ENCODE measurements around the gene RBMS2.

RBMS2 gene

GRCh38 chr12:56614627-56615026, 93.0 kb downstream of the RBMS2 start:
- H3K27me3 ChIP-seq (ENCODE audit: insufficient read depth, low read length): no peaks in the 10 kb centered on the region
- peak overlapping the region; percentile 33 for H3K9ac ChIP-seq (ENCODE audit: low read length)
- no peaks in the 10 kb centered on the region for H3K79me1 ChIP-seq (ENCODE audit: low read length)
- no peak overlapping the region for H2BK5ac ChIP-seq (ENCODE audit: low read depth, low read length, poor library complexity)
- H3K4ac ChIP-seq (ENCODE audit: low read depth, low read length): no peak overlapping the region
- no peak overlapping the region for H3K27ac ChIP-seq (ENCODE audit: low read depth, low read length)
- no peak overlapping the region for H3K18ac ChIP-seq (ENCODE audit: low read length)
- H3K23ac ChIP-seq (ENCODE audit: low read length): no peak overlapping the region
- peaks cover 47 to 76% of the 10 kb centered on the region in 2 experiments for H3K36me3 ChIP-seq (ENCODE audit: control insufficient read depth in 1 of 2, insufficient read depth in 2 of 2, low read length in 2 of 2)
- no peak overlapping the region for H3K4me2 ChIP-seq (ENCODE audit: low read length)
- H2BK12ac ChIP-seq (ENCODE audit: low read length): no peak overlapping the region
- H4K91ac ChIP-seq (ENCODE audit: low read depth, low read length): no peak overlapping the region
- H3K9me3 ChIP-seq (ENCODE audit: insufficient read depth, low read depth, low read length): no peaks in the 10 kb centered on the region
- no CpG with 5 or more reads among the region's 8 CpGs for WGBS (ENCODE audit: extremely low coverage, insufficient coverage, insufficient read length)
- no peak overlapping the region for H3K14ac ChIP-seq (ENCODE audit: low read length)
- no peak overlapping the region for H2BK120ac ChIP-seq (ENCODE audit: insufficient read depth, low read length, poor library complexity)
- H4K8ac ChIP-seq (ENCODE audit: low read depth, low read length): no peak overlapping the region
- no peak overlapping the region for H2AFZ ChIP-seq (ENCODE audit: insufficient read depth, low read length, poor library complexity)
- no peak overlapping the region for H4K12ac ChIP-seq (ENCODE audit: low read depth, low read length)
- no peak overlapping the region for H2AK5ac ChIP-seq (ENCODE audit: low read length)
- H3K4me3 ChIP-seq (ENCODE audit: low read depth, low read length): no peak overlapping the region
- H3K4me1 ChIP-seq (ENCODE audit: control insufficient read depth in 1 of 2, insufficient read depth in 2 of 2, low read length in 2 of 2): no peaks in the 10 kb centered on the region
- no peak for DNase-seq
- H3K79me2 ChIP-seq (ENCODE audit: control insufficient read depth, insufficient read depth, low read length, poor library complexity): no peaks in the 10 kb centered on the region

- Histone ChIP-seq H4K91ac (ENCODE audit: low read depth, low read length) (no peak overlapping the region), H3K79me2 (ENCODE audit: control insufficient read depth, insufficient read depth, low read length, poor library complexity) (no peaks in the 10 kb centered on the region), H3K23ac (ENCODE audit: low read length) (no peak overlapping the region), H2AK5ac (ENCODE audit: low read length) (no peak overlapping the region), H4K12ac (ENCODE audit: low read depth, low read length) (no peak overlapping the region), H2BK120ac (ENCODE audit: insufficient read depth, low read length, poor library complexity) (no peak overlapping the region), H4K8ac (ENCODE audit: low read depth, low read length) (no peak overlapping the region), H2BK12ac (ENCODE audit: low read length) (no peak overlapping the region), H3K18ac (ENCODE audit: low read length) (no peak overlapping the region), H3K9me3 (ENCODE audit: insufficient read depth, low read depth, low read length) (no peaks in the 10 kb centered on the region), H2BK5ac (ENCODE audit: low read depth, low read length, poor library complexity) (no peak overlapping the region), H3K79me1 (ENCODE audit: low read length) (no peaks in the 10 kb centered on the region), H3K4ac (ENCODE audit: low read depth, low read length) (no peak overlapping the region), H3K36me3 (ENCODE audit: control insufficient read depth in 1 of 2, insufficient read depth in 2 of 2, low read length in 2 of 2) (peaks cover 45 to 66% of the 10 kb centered on the region in 2 experiments), H3K27ac (ENCODE audit: low read depth, low read length) (no peak overlapping the region), H3K4me3 (ENCODE audit: low read depth, low read length) (no peak overlapping the region), H3K14ac (ENCODE audit: low read length) (no peak overlapping the region), H3K4me2 (ENCODE audit: low read length) (no peak overlapping the region), H3K27me3 (ENCODE audit: insufficient read depth, low read length) (no peaks in the 10 kb centered on the region), H3K9ac (ENCODE audit: low read length) (no peak overlapping the region), H3K4me1 (ENCODE audit: control insufficient read depth in 1 of 2, insufficient read depth in 2 of 2, low read length in 2 of 2) (no peaks in the 10 kb centered on the region), H2AFZ (ENCODE audit: insufficient read depth, low read length, poor library complexity) (no peak overlapping the region)
- no CpG with 5 or more reads among the region's 3 CpGs for WGBS (ENCODE audit: extremely low coverage, insufficient coverage, insufficient read length)
- no peak for DNase-seq
Observed at GRCh38 chr12:56616244-56616643, 94.6 kb downstream of the RBMS2 start.

- H3K4me1 ChIP-seq (ENCODE audit: control insufficient read depth in 1 of 2, insufficient read depth in 2 of 2, low read length in 2 of 2): no peaks in the 10 kb centered on the region
- H3K18ac ChIP-seq (ENCODE audit: low read length): no peak overlapping the region
- DNase-seq: no peak
- H2BK12ac ChIP-seq (ENCODE audit: low read length): no peak overlapping the region
- H4K8ac ChIP-seq (ENCODE audit: low read depth, low read length): no peak overlapping the region
- no peak overlapping the region for H3K14ac ChIP-seq (ENCODE audit: low read length)
- H2BK120ac ChIP-seq (ENCODE audit: insufficient read depth, low read length, poor library complexity): no peak overlapping the region
- no peak overlapping the region for H2AK5ac ChIP-seq (ENCODE audit: low read length)
- H3K4ac ChIP-seq (ENCODE audit: low read depth, low read length): no peak overlapping the region
- H3K79me2 ChIP-seq (ENCODE audit: control insufficient read depth, insufficient read depth, low read length, poor library complexity): no peaks in the 10 kb centered on the region
- H3K9me3 ChIP-seq (ENCODE audit: insufficient read depth, low read depth, low read length): no peaks in the 10 kb centered on the region
- H3K79me1 ChIP-seq (ENCODE audit: low read length): no peaks in the 10 kb centered on the region
- H3K27ac ChIP-seq (ENCODE audit: low read depth, low read length): no peak overlapping the region
- no peak overlapping the region for H3K23ac ChIP-seq (ENCODE audit: low read length)
- no peak overlapping the region for H2BK5ac ChIP-seq (ENCODE audit: low read depth, low read length, poor library complexity)
- peaks cover 42 to 59% of the 10 kb centered on the region in 2 experiments for H3K36me3 ChIP-seq (ENCODE audit: control insufficient read depth in 1 of 2, insufficient read depth in 2 of 2, low read length in 2 of 2)
- H2AFZ ChIP-seq (ENCODE audit: insufficient read depth, low read length, poor library complexity): no peak overlapping the region
- H3K9ac ChIP-seq (ENCODE audit: low read length): no peak overlapping the region
- H4K12ac ChIP-seq (ENCODE audit: low read depth, low read length): no peak overlapping the region
- H3K27me3 ChIP-seq (ENCODE audit: insufficient read depth, low read length): no peaks in the 10 kb centered on the region
- no peak overlapping the region for H4K91ac ChIP-seq (ENCODE audit: low read depth, low read length)
- no peak overlapping the region for H3K4me2 ChIP-seq (ENCODE audit: low read length)
- H3K4me3 ChIP-seq (ENCODE audit: low read depth, low read length): no peak overlapping the region
Observed at GRCh38 chr12:56616925-56617324, 95.3 kb downstream of the RBMS2 start.

GRCh38 chr12:56622535-56622934, 100.9 kb downstream of the RBMS2 start:
- no peaks in the 10 kb centered on the region for H3K27me3 ChIP-seq (ENCODE audit: insufficient read depth, low read length)
- no peak overlapping the region for H2BK120ac ChIP-seq (ENCODE audit: insufficient read depth, low read length, poor library complexity)
- WGBS (ENCODE audit: extremely low coverage, insufficient coverage, insufficient read length): no CpG with 5 or more reads among the region's 1 CpG
- H2AFZ ChIP-seq (ENCODE audit: insufficient read depth, low read length, poor library complexity): no peak overlapping the region
- H3K9me3 ChIP-seq (ENCODE audit: insufficient read depth, low read depth, low read length): no peaks in the 10 kb centered on the region
- no peak overlapping the region for H3K14ac ChIP-seq (ENCODE audit: low read length)
- H4K12ac ChIP-seq (ENCODE audit: low read depth, low read length): no peak overlapping the region
- H2BK12ac ChIP-seq (ENCODE audit: low read length): no peak overlapping the region
- H2AK5ac ChIP-seq (ENCODE audit: low read length): no peak overlapping the region
- H3K4me1 ChIP-seq (ENCODE audit: control insufficient read depth in 1 of 2, insufficient read depth in 2 of 2, low read length in 2 of 2): no peaks in the 10 kb centered on the region
- no peak overlapping the region for H2BK5ac ChIP-seq (ENCODE audit: low read depth, low read length, poor library complexity)
- no peaks in the 10 kb centered on the region for H3K79me1 ChIP-seq (ENCODE audit: low read length)
- peaks cover 8 to 18% of the 10 kb centered on the region in 2 experiments for H3K36me3 ChIP-seq (ENCODE audit: control insufficient read depth in 1 of 2, insufficient read depth in 2 of 2, low read length in 2 of 2)
- H3K18ac ChIP-seq (ENCODE audit: low read length): no peak overlapping the region
- DNase-seq: no peak
- peak overlapping the region; percentile 62 for H3K4ac ChIP-seq (ENCODE audit: low read depth, low read length)
- peaks cover 10% of the 10 kb centered on the region for H3K79me2 ChIP-seq (ENCODE audit: control insufficient read depth, insufficient read depth, low read length, poor library complexity)
- H3K4me3 ChIP-seq (ENCODE audit: low read depth, low read length): no peak overlapping the region
- H3K27ac ChIP-seq (ENCODE audit: low read depth, low read length): no peak overlapping the region
- no peak overlapping the region for H4K8ac ChIP-seq (ENCODE audit: low read depth, low read length)
- no peak overlapping the region for H4K91ac ChIP-seq (ENCODE audit: low read depth, low read length)
- H3K4me2 ChIP-seq (ENCODE audit: low read length): no peak overlapping the region
- H3K9ac ChIP-seq (ENCODE audit: low read length): no peak overlapping the region
- H3K23ac ChIP-seq (ENCODE audit: low read length): no peak overlapping the region
